Endodermal cell (in vitro differentiated cells): Measurements from ENCODE around the gene CPD. TPM values are rescaled to one million over a fixed set of nuclear protein-coding genes. Genes with fewer than 3 reads are reported as not detected.

Experiments used
- DNase-seq: peaks from one replicate; pipeline ENCODE4 v3.0.0-alpha.2; 2017
- H3K27ac ChIP-seq: 2 replicates; pipeline ENCODE4 v1.5.1; 2013; ENCODE audit warnings: mild to moderate bottlenecking, low read depth, low read length, moderate library complexity
- H3K27me3 ChIP-seq: 2 replicates; pipeline ENCODE4 v1.6.1; 2013; ENCODE audit warnings: mild to moderate bottlenecking, low read length, moderate library complexity; ENCODE audit not compliant: insufficient read depth, control insufficient read depth, poor library complexity, severe bottlenecking
- H3K36me3 ChIP-seq: 2 replicates; pipeline ENCODE4 v1.7.0; 2013; ENCODE audit warnings: mild to moderate bottlenecking, low read length, moderate library complexity; ENCODE audit not compliant: control insufficient read depth, insufficient read depth
- H3K4me1 ChIP-seq: one replicate; pipeline ENCODE4 v1.7.0; 2013; ENCODE audit warnings: low read length; ENCODE audit not compliant: control insufficient read depth, insufficient read depth
- H3K4me3 ChIP-seq: 2 replicates; pipeline ENCODE4 v1.5.1; 2013; ENCODE audit warnings: mild to moderate bottlenecking, low read length, moderate library complexity
- H3K9ac ChIP-seq: 2 replicates; pipeline ENCODE4 v1.6.1; 2013; ENCODE audit warnings: mild to moderate bottlenecking, low read length, moderate library complexity; ENCODE audit not compliant: poor library complexity, severe bottlenecking; ENCODE audit errors: extremely low read depth
- H3K9me3 ChIP-seq: 2 replicates; pipeline ENCODE4 v1.6.1; 2013; ENCODE audit warnings: mild to moderate bottlenecking, low read length, moderate library complexity; ENCODE audit not compliant: control insufficient read depth
- H3K27ac Mint-ChIP-seq: 2 replicates; pipeline ENCODE4 v1.8.0; 2020; ENCODE audit warnings: mixed read lengths
- H3K27me3 Mint-ChIP-seq: 2 replicates; pipeline ENCODE4 v1.8.0; 2021; ENCODE audit warnings: mild to moderate bottlenecking, mixed read lengths; ENCODE audit not compliant: insufficient read depth
- H3K36me3 Mint-ChIP-seq: 2 replicates; pipeline ENCODE4 v1.8.0; 2020; ENCODE audit warnings: low read depth, mixed read lengths
- H3K4me1 Mint-ChIP-seq: 2 replicates; pipeline ENCODE4 v1.8.0; 2020; ENCODE audit warnings: mixed read lengths
- H3K4me3 Mint-ChIP-seq: 2 replicates; pipeline ENCODE4 v1.8.0; 2020; ENCODE audit warnings: mild to moderate bottlenecking, moderate library complexity, mixed read lengths
- H3K9me3 Mint-ChIP-seq: 2 replicates; pipeline ENCODE4 v1.8.0; 2020; ENCODE audit warnings: mild to moderate bottlenecking, mixed read lengths
- CTCF ChIP-seq: fragments of 200-600 bp; sonication (generic); conservative IDR thresholded peaks from 2 replicates; pipeline ENCODE4 v1.5.0; 2021; ENCODE audit warnings: antibody characterized with exemption, mild to moderate bottlenecking
- WGBS, 2 experiments: methylation state at CpG; one replicate each; pipeline versions ENCODE4 v1.1.5 to v1.1.7; 2013; ENCODE audit warnings: missing lambda C conversion rate in 2 of 2, mixed read lengths in 1 of 2; ENCODE audit not compliant: insufficient coverage in 1 of 2, insufficient read length in 1 of 2; 5-methylcytosine and 5-hydroxymethylcytosine counted together
- total RNA-seq, 2 donors: library from RNA; stranded (reverse); fragmentation: NEBNext Ultra II Directional in 1 of 2; extraction: Animal tissue kit (Norgen Biotek cat#: 25700) in 1 of 2; gene quantifications; 2 replicates in 1 of 2; 3 replicates in 1 of 2; pipeline ENCODE4 v1.2.1, GENCODE V29; 2021

The CPD gene
- total RNA-seq, 2 donors from 2014 or later = 81.7 to 82.1 TPM

GRCh38 chr17:30477083-30477773 is 98.5 kb downstream of the CPD start, which contains the start of gene GOSR1:
Gene GOSR1 (plus strand): TSS chr17:30477408. CDS start chr17:30477434, 26 bp downstream.
- peak within 1 kb of the TSS; percentile 89 for H3K4me3 ChIP-seq
- H3K36me3 ChIP-seq = peaks cover 30% of the 10 kb centered on the region
- peak; percentile 99 for DNase-seq
- WGBS, 2 experiments = 2 to 4% methylated on average over 23 to 37 of the region's 37 CpGs
- Mint-ChIP-seq H3K36me3 (peaks cover 21% of the 10 kb centered on the region), H3K4me1 (peaks cover 14% of the 10 kb centered on the region), H3K9me3 (no peaks in the 10 kb centered on the region), H3K4me3 (peak within 1 kb of the TSS; percentile 99), H3K27ac (peak within 1 kb of the TSS; percentile 99), H3K27me3 (no peaks in the 10 kb centered on the region)
- H3K27me3 ChIP-seq = no peaks in the 10 kb centered on the region
- H3K9me3 ChIP-seq = no peaks in the 10 kb centered on the region
- peak within 1 kb of the TSS; percentile 48 for H3K27ac ChIP-seq
- H3K9ac ChIP-seq = peak within 1 kb of the TSS; percentile 92
- TF ChIP-seq CTCF = peak; percentile 86
- H3K4me1 ChIP-seq = no peaks in the 10 kb centered on the region

GRCh38 chr17:30477774-30478115 is 99.0 kb downstream of the CPD start:
- Histone ChIP-seq H3K4me3 (peak overlapping the region; percentile 89), H3K27ac (peak overlapping the region; percentile 48), H3K27me3 (no peaks in the 10 kb centered on the region), H3K9me3 (no peaks in the 10 kb centered on the region), H3K9ac (peak overlapping the region; percentile 92), H3K36me3 (peaks cover 36% of the 10 kb centered on the region), H3K4me1 (no peaks in the 10 kb centered on the region)
- no peak for TF ChIP-seq CTCF
- DNase-seq = no peak
- Mint-ChIP-seq H3K4me1 (peaks cover 14% of the 10 kb centered on the region), H3K9me3 (no peaks in the 10 kb centered on the region), H3K4me3 (peak overlapping the region; percentile 99), H3K27ac (peak overlapping the region; percentile 99), H3K27me3 (no peaks in the 10 kb centered on the region), H3K36me3 (peaks cover 26% of the 10 kb centered on the region)
- 0 to 1% methylated on average over 5 to 9 of the region's 9 CpGs for WGBS, 2 experiments

GRCh38 chr17:30482555-30482954 is 103.8 kb downstream of the CPD start:
- Histone ChIP-seq H3K36me3 (peaks cover 83% of the 10 kb centered on the region), H3K4me3 (no peak overlapping the region), H3K27me3 (no peaks in the 10 kb centered on the region), H3K4me1 (no peaks in the 10 kb centered on the region), H3K27ac (no peak overlapping the region), H3K9me3 (no peaks in the 10 kb centered on the region), H3K9ac (no peak overlapping the region)
- peaks cover 8% of the 10 kb centered on the region for H3K4me1 Mint-ChIP-seq
- no peak for DNase-seq
- H3K4me3 Mint-ChIP-seq = no peak overlapping the region
- TF ChIP-seq CTCF = no peak
- H3K9me3 Mint-ChIP-seq = no peaks in the 10 kb centered on the region
- no peaks in the 10 kb centered on the region for H3K27me3 Mint-ChIP-seq
- peaks cover 69% of the 10 kb centered on the region for H3K36me3 Mint-ChIP-seq
- H3K27ac Mint-ChIP-seq = no peak overlapping the region
